Panc1 (cell line): ENCODE data around the gene TRPM1. TPM values are rescaled to one million over a fixed set of nuclear protein-coding genes. Genes with fewer than 3 reads are reported as not detected.

Experiments used
- ATAC-seq: fragments of 200-7000 bp; cut with Tn5 transposase; 2 replicates; pipeline ENCODE4 v1.9.1; 2020; ENCODE audit warnings: mild to moderate bottlenecking, moderate library complexity
- BruUV-seq: library from RNA; stranded (reverse); fragments of 400-500 nt; replicated peaks from 2 replicates; lab custom pipeline; 2021; lab: Mats Ljungman, UMichigan
- CTCF ChIA-PET: fragments of 300-600 bp; sonication (Branson Sonifier 250); formaldehyde crosslinking; loops from one replicate; lab custom pipeline; 2022; ENCODE audit warnings: antibody characterized with exemption; lab: Charles Lee
- POLR2A ChIA-PET: fragments of 300-600 bp; sonication (Branson Sonifier 250); formaldehyde crosslinking; loops from one replicate; lab custom pipeline; 2022; ENCODE audit warnings: antibody characterized with exemption; lab: Charles Lee
- DNase-seq: peaks from one replicate; pipeline ENCODE4 v3.0.0-alpha.2; 2010; ENCODE audit warnings: low read depth, low spot score
- H3K27ac ChIP-seq: 2 replicates; pipeline ENCODE4 v1.5.1; 2011; ENCODE audit warnings: mild to moderate bottlenecking, low read length, inconsistent platforms
- H3K27me3 ChIP-seq: fragments of 200-500 bp; sonication (Bioruptor generic); 2 replicates; pipeline ENCODE4 v1.6.0; 2014; ENCODE audit warnings: low read length, inconsistent platforms; ENCODE audit not compliant: control insufficient read depth, insufficient read depth
- H3K36me3 ChIP-seq: fragments of 200-500 bp; sonication (Bioruptor generic); 2 replicates; pipeline ENCODE4 v1.5.1; 2014; ENCODE audit warnings: inconsistent platforms, mild to moderate bottlenecking, low read length, moderate library complexity; ENCODE audit not compliant: control insufficient read depth, insufficient read depth
- H3K4me1 ChIP-seq: 2 replicates; pipeline ENCODE4 v1.5.1; 2011; ENCODE audit warnings: inconsistent platforms, mild to moderate bottlenecking, low read length, moderate library complexity; ENCODE audit not compliant: control insufficient read depth, insufficient read depth
- H3K4me3 ChIP-seq, 2 experiments: 2 replicates each; pipeline ENCODE4 v1.5.1; 2011 to 2012; ENCODE audit warnings: low read depth in 2 of 2, low read length in 2 of 2, mild to moderate bottlenecking in 2 of 2, inconsistent platforms in 1 of 2, moderate library complexity in 1 of 2
- H3K9me3 ChIP-seq: fragments of 200-500 bp; sonication (Bioruptor generic); 2 replicates; pipeline ENCODE4 v1.5.1; 2014; ENCODE audit warnings: low read depth, mild to moderate bottlenecking, inconsistent platforms, low read length, moderate library complexity; ENCODE audit not compliant: control insufficient read depth, insufficient read depth
- CTCF ChIP-seq: fragments of 450-650 bp; IDR thresholded peaks from 2 replicates; pipeline ENCODE4 v1.5.1; 2017; ENCODE audit warnings: mild to moderate bottlenecking
- POLR2AphosphoS5 ChIP-seq: IDR thresholded peaks from 2 replicates; pipeline ENCODE4 v1.6.1; 2012; ENCODE audit warnings: mild to moderate bottlenecking, low read depth, low read length, moderate library complexity
- REST ChIP-seq, 2 experiments: IDR thresholded peaks; 2 replicates each; pipeline ENCODE4 v1.6.1; 2011 to 2012; ENCODE audit warnings: low read depth in 2 of 2, control low read depth in 1 of 2, low read length in 1 of 2, mild to moderate bottlenecking in 1 of 2, moderate library complexity in 1 of 2; ENCODE audit not compliant: insufficient read depth in 1 of 2
- SIN3A ChIP-seq: IDR thresholded peaks from 2 replicates; pipeline ENCODE4 v1.6.1; 2012; ENCODE audit warnings: low read depth, mild to moderate bottlenecking, low read length, moderate library complexity, borderline replicate concordance; ENCODE audit not compliant: insufficient read depth
- TCF7L2 ChIP-seq: IDR thresholded peaks from 2 replicates; pipeline ENCODE4 v1.6.1; 2011; ENCODE audit warnings: mild to moderate bottlenecking, low read depth, low read length, inconsistent platforms
- in situ Hi-C: cut with HindIII; loops from 2 replicates; pipeline ENCODE4 v1.10.0; 2016; ENCODE audit warnings: low sequenced_read_pairs, low pct_unique_long_range_greater_than_20kb
- intact Hi-C: fragments of 100-400 bp; cut with micrococcal nuclease; formaldehyde crosslinking; loops from one replicate; pipeline ENCODE4 v1.10.0; 2022; ENCODE audit not compliant: unreplicated experiment
- total RNA-seq: library from RNA; stranded (reverse); gene quantifications from one replicate; pipeline ENCODE4 v1.2.1, GENCODE V29; 2021; ENCODE audit not compliant: unreplicated experiment

The TRPM1 gene
- total RNA-seq, 1 experiment from 2014 or later = not detected

GRCh38 chr15:31102039-31102321 is 455 bp upstream of the TRPM1 start:
- CTCF ChIA-PET = no interaction called here

GRCh38 chr15:31100738-31101137 is 787 bp downstream of the TRPM1 start:
- Histone ChIP-seq H3K4me3 (no peak overlapping the region), H3K9me3 (no peaks in the 10 kb centered on the region), H3K27ac (no peak overlapping the region), H3K36me3 (no peaks in the 10 kb centered on the region), H3K27me3 (no peaks in the 10 kb centered on the region), H3K4me1 (no peaks in the 10 kb centered on the region)
- TF ChIP-seq TCF7L2 = no peak
- DNase-seq (no peak), ATAC-seq (no peak)
- ChIA-PET POLR2A (no interaction called here), CTCF (no interaction called here)
- BruUV-seq = no TSS peak
- intact Hi-C loops = no loop called here
- in situ Hi-C loops = no loop called here

More at GRCh38 chr15:31102039-31102321, 455 bp upstream of the TRPM1 start:
- intact Hi-C loops = no loop called here
- H3K4me1 ChIP-seq = no peaks in the 10 kb centered on the region
- ATAC-seq (no peak), DNase-seq (no peak)
- POLR2A ChIA-PET = no interaction called here
- no peaks in the 10 kb centered on the region for H3K27me3 ChIP-seq
- TF ChIP-seq SIN3A (no peak), TCF7L2 (no peak), POLR2AphosphoS5 (no peak), CTCF (no peak), REST (IDR thresholded peaks at IDR 0.05; ENCODE audit: insufficient read depth in 1 of 2, low read depth in 2 of 2, low read length in 1 of 2) (no peak)
- no peaks in the 10 kb centered on the region for H3K36me3 ChIP-seq
- in situ Hi-C loops = no loop called here
- no TSS peak for BruUV-seq
- H3K4me3 ChIP-seq = no peak overlapping the region
- no peaks in the 10 kb centered on the region for H3K9me3 ChIP-seq
- no peak overlapping the region for H3K27ac ChIP-seq

- no TSS peak for BruUV-seq
- in situ Hi-C loops (no loop called here), intact Hi-C loops (no loop called here)
- DNase-seq = no peak
- no peak for TF ChIP-seq REST (IDR thresholded peaks at IDR 0.05; ENCODE audit: insufficient read depth in 1 of 2, low read depth in 2 of 2, low read length in 1 of 2)
- no peak for TF ChIP-seq TCF7L2
- TF ChIP-seq POLR2AphosphoS5 = no peak
- no peak for TF ChIP-seq SIN3A
- TF ChIP-seq CTCF = no peak
- H3K4me3 ChIP-seq = no peak overlapping the region
- CTCF ChIA-PET = no interaction called here
- H3K27ac ChIP-seq = no peak overlapping the region
- H3K36me3 ChIP-seq = no peaks in the 10 kb centered on the region
- H3K27me3 ChIP-seq = no peaks in the 10 kb centered on the region
- POLR2A ChIA-PET = no interaction called here
- H3K9me3 ChIP-seq = no peaks in the 10 kb centered on the region
- no peaks in the 10 kb centered on the region for H3K4me1 ChIP-seq
- ATAC-seq = no peak
Observed at GRCh38 chr15:31098953-31099740, 2.4 kb downstream of the TRPM1 start.
